Esophagus squamous epithelium (tissue), 4 donors: ENCODE data around the gene ZC2HC1C.

Source experiments
- CTCF ChIP-seq, 6 experiments: fragments of 450-650 bp in 4 of 6; fragments of 200-600 bp in 2 of 6; sonication (generic) in 2 of 6; IDR thresholded peaks; one replicate each; pipeline ENCODE4 v1.5.1; 2016 to 2019; ENCODE audit warnings: antibody characterized with exemption in 6 of 6, mild to moderate bottlenecking in 4 of 6, moderate library complexity in 4 of 6
- POLR2A ChIP-seq, 4 donors: fragments of 450-650 bp; IDR thresholded peaks; one replicate each; pipeline ENCODE4 v1.6.1; 2017; ENCODE audit warnings: antibody characterized with exemption in 4 of 4, mild to moderate bottlenecking in 4 of 4, moderate library complexity in 3 of 4

DNA sequence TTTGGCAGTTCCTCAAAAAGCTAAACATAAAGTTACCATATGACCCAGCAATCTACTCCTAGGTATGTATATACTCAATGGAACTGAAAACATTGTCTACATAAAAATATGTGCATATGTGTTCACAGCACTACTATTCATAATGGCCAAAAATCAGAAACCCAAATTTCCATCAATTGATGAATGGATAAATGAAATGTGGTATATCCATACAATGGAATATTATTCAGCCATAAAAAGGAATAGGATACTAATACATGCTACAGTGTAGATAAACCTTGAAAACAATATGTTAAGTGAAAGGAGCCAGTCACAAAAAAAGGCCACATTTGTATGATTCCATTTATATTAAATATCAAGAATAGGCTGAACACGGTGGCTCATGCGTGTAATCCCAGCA lies 9.0 kb upstream of the ZC2HC1C start:
- no peak for TF ChIP-seq CTCF (IDR thresholded peaks at IDR 0.05)
- TF ChIP-seq POLR2A (IDR thresholded peaks at IDR 0.05), result no peak
